Astrocyte of the spinal cord (primary cell): ENCODE results near the gene GPR32.
"Not testable (repeated sequence)": the region's sequence is repeated elsewhere in the genome, so short reads cannot be mapped to it uniquely, and the experiment has no call there.

ENCODE experiments used
- DNase-seq: peaks from one replicate; pipeline ENCODE4 v3.0.0; 2011; ENCODE audit warnings: low read depth, low spot score
- H3K4me3 ChIP-seq: 2 replicates; pipeline ENCODE4 v1.5.1; 2011; ENCODE audit warnings: low read depth, mild to moderate bottlenecking, low read length, moderate library complexity
- CTCF ChIP-seq: IDR thresholded peaks from 2 replicates; pipeline ENCODE4 v1.5.1; 2012; ENCODE audit warnings: low read depth, mild to moderate bottlenecking, low read length, inconsistent platforms
- in situ Hi-C: cut with HindIII; loops from 2 replicates; pipeline ENCODE4 v1.10.0; 2017; ENCODE audit warnings: low sequenced_read_pairs

GPR32 gene

GRCh38 chr19:50764409-50764808 lies 5.9 kb upstream of the GPR32 start:
- DNase-seq = no peak
- in situ Hi-C loops = no loop called here
- H3K4me3 ChIP-seq = no peak overlapping the region
- TF ChIP-seq CTCF = no peak

GRCh38 chr19:50766746-50767145 lies 3.5 kb upstream of the GPR32 start:
- DNase-seq, in situ Hi-C loops, H3K4me3 ChIP-seq: not testable (repeated sequence)

GRCh38 chr19:50767263-50767662 lies 3.0 kb upstream of the GPR32 start:
- DNase-seq, H3K4me3 ChIP-seq, in situ Hi-C loops: not testable (repeated sequence)

GRCh38 chr19:50768277-50768676 lies 2.0 kb upstream of the GPR32 start:
- no peak for TF ChIP-seq CTCF
- no peak overlapping the region for H3K4me3 ChIP-seq
- in situ Hi-C loops = no loop called here
- DNase-seq = no peak

- TF ChIP-seq CTCF = no peak
- H3K4me3 ChIP-seq = no peak overlapping the region
- in situ Hi-C loops = no loop called here
- no peak for DNase-seq
Measured at GRCh38 chr19:50770888-50771287, 624 bp downstream of the GPR32 start.

GRCh38 chr19:50772476-50772875 lies 2.2 kb downstream of the GPR32 start:
- TF ChIP-seq CTCF = no peak
- in situ Hi-C loops = no loop called here
- no peak overlapping the region for H3K4me3 ChIP-seq
- DNase-seq = no peak

- in situ Hi-C loops, H3K4me3 ChIP-seq, DNase-seq: not testable (repeated sequence)
Measured at GRCh38 chr19:50772912-50773311, 2.6 kb downstream of the GPR32 start.

- in situ Hi-C loops, H3K4me3 ChIP-seq, DNase-seq: not testable (repeated sequence)
Measured at GRCh38 chr19:50773454-50773853, 3.2 kb downstream of the GPR32 start.

GRCh38 chr19:50776131-50776530 lies 5.9 kb downstream of the GPR32 start:
- no peak for DNase-seq
- no peak overlapping the region for H3K4me3 ChIP-seq
- in situ Hi-C loops = no loop called here
- TF ChIP-seq CTCF = no peak
